Mucosa of stomach (tissue), 1 donor: Measurements from ENCODE around the gene ASTN1.

ENCODE experiments used
- H3K27me3 ChIP-seq: one replicate; pipeline ENCODE4 v1.7.0; 2013; ENCODE audit warnings: mild to moderate bottlenecking, low read length; ENCODE audit not compliant: control insufficient read depth, insufficient read depth
- H3K36me3 ChIP-seq: one replicate; pipeline ENCODE4 v1.7.0; 2013; ENCODE audit warnings: low read length; ENCODE audit not compliant: control insufficient read depth, insufficient read depth
- H3K4me1 ChIP-seq: one replicate; pipeline ENCODE4 v1.7.0; 2013; ENCODE audit warnings: mild to moderate bottlenecking, low read length; ENCODE audit not compliant: control insufficient read depth, insufficient read depth
- H3K4me3 ChIP-seq: one replicate; pipeline ENCODE4 v1.7.0; 2013; ENCODE audit warnings: low read length
- H3K9ac ChIP-seq: one replicate; pipeline ENCODE4 v1.7.0; 2013; ENCODE audit warnings: mild to moderate bottlenecking, low read length, moderate library complexity
- H3K9me3 ChIP-seq: one replicate; pipeline ENCODE4 v1.7.0; 2013; ENCODE audit warnings: mild to moderate bottlenecking, low read length, moderate library complexity; ENCODE audit not compliant: control insufficient read depth
- donor health status: Pancreatic carcinoma.

Gene ASTN1

DNA sequence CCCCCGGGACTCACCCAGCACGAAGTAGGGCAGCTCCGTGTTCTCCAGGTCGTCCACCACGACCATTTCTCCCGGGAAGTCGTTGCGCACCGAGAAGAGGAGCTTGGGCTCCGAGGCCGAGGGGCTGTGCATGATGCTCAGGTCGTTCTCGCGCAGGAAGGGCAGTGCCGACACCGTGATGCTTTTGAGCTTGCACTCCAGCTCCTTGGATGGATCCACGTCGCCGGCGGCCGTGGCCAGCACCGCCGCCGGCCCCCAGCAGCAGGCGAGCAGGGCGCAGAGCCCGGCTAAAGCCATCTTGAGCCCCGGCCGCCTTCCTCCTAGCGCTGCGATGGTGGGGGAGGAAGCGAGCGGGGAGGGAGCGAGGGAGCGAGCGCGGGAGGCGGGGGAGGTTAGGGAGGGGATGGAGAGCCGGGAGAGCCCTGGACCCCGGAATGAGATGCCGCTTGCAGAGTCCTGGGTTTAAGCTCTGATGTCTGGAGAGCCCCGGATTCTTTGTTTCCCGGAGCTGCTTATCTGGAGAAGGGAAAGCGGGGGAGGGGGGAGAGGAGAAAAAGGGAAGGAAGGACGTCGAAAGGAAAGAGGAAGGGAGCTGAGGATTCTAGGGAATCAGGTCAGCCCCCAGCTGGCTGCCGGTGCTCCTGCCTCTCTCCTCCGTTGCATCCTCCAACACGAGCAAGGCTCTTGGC lies at the start of gene ASTN1:
Gene ASTN1, minus strand, starts transcription at position 333 of the 689 bp plus-strand sequence. Its CDS starts 36 bp downstream, at position 297.
- H3K9me3 ChIP-seq: no peaks in the 10 kb centered on the region
- no peak within 1 kb of the TSS for H3K9ac ChIP-seq
- H3K36me3 ChIP-seq: no peaks in the 10 kb centered on the region
- peaks cover 29% of the 10 kb centered on the region for H3K27me3 ChIP-seq
- H3K4me3 ChIP-seq: no peak within 1 kb of the TSS
- no peaks in the 10 kb centered on the region for H3K4me1 ChIP-seq

GRCh38 chr1:177211231-177211630 lies 46.7 kb upstream of the ASTN1 start:
- no peaks in the 10 kb centered on the region for H3K27me3 ChIP-seq
- no peak overlapping the region for H3K4me3 ChIP-seq
- H3K9ac ChIP-seq: no peak overlapping the region
- H3K9me3 ChIP-seq: no peaks in the 10 kb centered on the region
- no peaks in the 10 kb centered on the region for H3K36me3 ChIP-seq
- H3K4me1 ChIP-seq: no peaks in the 10 kb centered on the region

DNA sequence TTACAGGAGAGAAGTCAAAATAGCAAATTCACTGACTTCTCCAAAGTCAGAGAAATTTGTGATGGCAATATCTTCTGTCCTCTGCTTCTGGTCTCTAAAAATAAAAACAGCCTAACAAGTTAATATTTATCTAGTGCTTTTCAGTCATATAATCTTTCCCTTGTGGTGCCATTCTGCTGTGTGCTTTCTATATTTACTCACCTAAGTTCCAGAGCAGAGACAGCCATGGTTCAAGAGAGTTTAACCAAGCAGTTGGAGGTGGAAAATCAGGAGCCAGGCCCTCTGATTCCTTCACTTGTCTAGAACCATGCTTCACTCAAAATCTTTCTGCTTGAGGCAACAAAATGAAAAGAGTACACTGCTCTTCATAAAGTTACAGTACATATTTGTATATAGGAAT lies 45.6 kb upstream of the ASTN1 start:
- H3K4me1 ChIP-seq: no peaks in the 10 kb centered on the region
- H3K9ac ChIP-seq: no peak overlapping the region
- H3K27me3 ChIP-seq: no peaks in the 10 kb centered on the region
- no peaks in the 10 kb centered on the region for H3K36me3 ChIP-seq
- H3K9me3 ChIP-seq: no peaks in the 10 kb centered on the region
- no peak overlapping the region for H3K4me3 ChIP-seq

- no peaks in the 10 kb centered on the region for H3K4me1 ChIP-seq
- no peaks in the 10 kb centered on the region for H3K36me3 ChIP-seq
- no peak overlapping the region for H3K9ac ChIP-seq
- H3K4me3 ChIP-seq: no peak overlapping the region
- no peaks in the 10 kb centered on the region for H3K27me3 ChIP-seq
- H3K9me3 ChIP-seq: no peaks in the 10 kb centered on the region
Measured at GRCh38 chr1:177209357-177209756, 44.8 kb upstream of the ASTN1 start.

- H3K36me3 ChIP-seq: no peaks in the 10 kb centered on the region
- no peaks in the 10 kb centered on the region for H3K27me3 ChIP-seq
- no peaks in the 10 kb centered on the region for H3K9me3 ChIP-seq
- no peak overlapping the region for H3K9ac ChIP-seq
- H3K4me1 ChIP-seq: no peaks in the 10 kb centered on the region
- no peak overlapping the region for H3K4me3 ChIP-seq
Measured at GRCh38 chr1:177208920-177209319, 44.4 kb upstream of the ASTN1 start.

- no peaks in the 10 kb centered on the region for H3K9me3 ChIP-seq
- H3K27me3 ChIP-seq: no peaks in the 10 kb centered on the region
- no peaks in the 10 kb centered on the region for H3K4me1 ChIP-seq
Measured at GRCh38 chr1:177206831-177207355, 42.4 kb upstream of the ASTN1 start.

GRCh38 chr1:177200290-177200689 lies 35.8 kb upstream of the ASTN1 start:
- Histone ChIP-seq H3K9ac (no peak overlapping the region), H3K9me3 (no peaks in the 10 kb centered on the region), H3K27me3 (no peaks in the 10 kb centered on the region), H3K4me3 (no peak overlapping the region), H3K4me1 (no peaks in the 10 kb centered on the region), H3K36me3 (no peaks in the 10 kb centered on the region)

More at GRCh38 chr1:177206831-177207355, 42.4 kb upstream of the ASTN1 start:
- Histone ChIP-seq H3K9ac (no peak overlapping the region), H3K4me3 (no peak overlapping the region), H3K36me3 (no peaks in the 10 kb centered on the region)

- H3K4me1 ChIP-seq: no peaks in the 10 kb centered on the region
- H3K9me3 ChIP-seq: no peaks in the 10 kb centered on the region
- H3K4me3 ChIP-seq: no peak overlapping the region
- H3K36me3 ChIP-seq: no peaks in the 10 kb centered on the region
- H3K27me3 ChIP-seq: no peaks in the 10 kb centered on the region
- H3K9ac ChIP-seq: no peak overlapping the region
Measured at GRCh38 chr1:177198243-177198642, 33.7 kb upstream of the ASTN1 start.

DNA sequence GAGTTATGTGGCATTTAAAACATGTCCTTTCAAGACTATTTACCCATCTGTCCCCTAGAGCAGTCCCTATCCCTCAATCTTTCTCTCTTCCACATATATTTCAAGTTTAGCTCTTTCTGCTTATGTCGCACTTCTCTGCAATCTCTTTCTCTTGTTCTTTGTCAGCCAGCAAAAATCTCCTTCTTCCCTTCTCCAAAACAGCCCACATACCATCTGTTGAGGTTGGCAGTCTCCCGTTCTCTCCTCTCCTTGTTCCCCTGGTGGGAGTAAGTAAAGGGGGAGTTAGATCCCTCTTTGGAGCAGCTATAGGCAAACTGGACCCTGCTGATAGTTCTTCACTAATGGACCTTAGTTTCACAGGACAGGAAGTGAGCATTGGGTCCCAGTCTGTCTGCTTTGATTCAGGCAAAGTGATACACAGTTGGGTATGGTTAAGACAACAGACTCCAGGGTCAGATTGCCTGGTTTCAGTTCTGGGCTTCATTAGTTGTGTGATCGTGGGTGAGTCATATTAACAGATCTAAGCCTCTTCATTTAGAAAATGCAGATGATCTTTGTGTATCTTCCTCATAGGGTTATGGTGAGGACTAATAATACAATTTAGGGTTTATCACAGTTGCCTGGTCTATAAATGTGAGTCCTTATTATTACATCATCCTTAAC lies 25.9 kb upstream of the ASTN1 start:
- H3K4me1 ChIP-seq: no peaks in the 10 kb centered on the region

GRCh38 chr1:177186639-177187038 lies 22.1 kb upstream of the ASTN1 start:
- H3K9me3 ChIP-seq: no peaks in the 10 kb centered on the region
- H3K4me1 ChIP-seq: peaks cover 2% of the 10 kb centered on the region
- no peaks in the 10 kb centered on the region for H3K27me3 ChIP-seq
- H3K4me3 ChIP-seq: no peak overlapping the region
- H3K9ac ChIP-seq: no peak overlapping the region
- H3K36me3 ChIP-seq: no peaks in the 10 kb centered on the region

More for the DNA sequence above, 25.9 kb upstream of the ASTN1 start:
- H3K27me3 ChIP-seq: no peaks in the 10 kb centered on the region
- H3K9me3 ChIP-seq: no peaks in the 10 kb centered on the region
- no peak overlapping the region for H3K4me3 ChIP-seq
- no peak overlapping the region for H3K9ac ChIP-seq
- H3K36me3 ChIP-seq: no peaks in the 10 kb centered on the region

- no peaks in the 10 kb centered on the region for H3K9me3 ChIP-seq
- peaks cover 8% of the 10 kb centered on the region for H3K4me1 ChIP-seq
- no peaks in the 10 kb centered on the region for H3K36me3 ChIP-seq
- H3K9ac ChIP-seq: no peak overlapping the region
- H3K4me3 ChIP-seq: no peak overlapping the region
- peaks cover 13% of the 10 kb centered on the region for H3K27me3 ChIP-seq
Measured at GRCh38 chr1:177185209-177185608, 20.7 kb upstream of the ASTN1 start.

DNA sequence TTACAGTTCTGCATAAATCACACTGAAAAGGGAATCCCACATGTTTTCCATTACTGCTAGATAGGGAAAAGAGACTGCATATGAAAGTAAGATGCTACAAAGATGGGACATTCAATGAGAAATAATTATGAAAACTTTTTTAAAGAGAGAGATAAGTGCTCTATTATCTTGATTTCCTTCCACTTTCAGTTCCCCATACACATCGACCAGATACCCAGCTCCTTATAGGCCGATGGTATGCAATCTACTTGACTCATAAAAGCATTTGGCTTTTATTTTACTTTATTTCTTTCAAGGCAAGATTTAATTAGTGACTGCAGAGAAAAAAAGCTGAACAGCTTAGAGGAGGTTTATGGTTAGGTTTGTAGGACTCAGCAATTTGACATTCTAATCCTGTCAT lies 19.3 kb upstream of the ASTN1 start:
- H3K9me3 ChIP-seq: no peaks in the 10 kb centered on the region
- H3K36me3 ChIP-seq: no peaks in the 10 kb centered on the region
- peaks cover 16% of the 10 kb centered on the region for H3K27me3 ChIP-seq
- no peak overlapping the region for H3K9ac ChIP-seq
- peaks cover 8% of the 10 kb centered on the region for H3K4me1 ChIP-seq
- H3K4me3 ChIP-seq: no peak overlapping the region
